ENCODE data around the gene ACADVL. TPM values are rescaled to one million over a fixed set of nuclear protein-coding genes. Genes with fewer than 3 reads are reported as not detected.

The ACADVL gene
- total and polyA plus RNA-seq, 10 donors, result 320 to 963 (median 586) TPM

- Histone ChIP-seq H3K27ac (peak overlapping the region in 7 of 8 donors; percentile 97 to 100 (median 99)), H3K36me3 (peaks cover 0 to 48% (median 33%) of the 10 kb centered on the region in 6 donors), H3K9me3 (no peaks in the 10 kb centered on the region), H3K4me3 (peak overlapping the region; percentile 89 to 99 (median 94)), H3K4me1 (peaks cover 30 to 67% (median 46%) of the 10 kb centered on the region in 6 donors), H3K27me3 (replicated peaks in 1 of 7) (no peaks in the 10 kb centered on the region)
- no peak for DNase-seq
- intact Hi-C loops (cut with DNase I; ENCODE audit: low total_unique reads), result no loop called here
- TF ChIP-seq POLR2A (IDR thresholded peaks at IDR 0.05) (no peak), POLR2AphosphoS5 (IDR thresholded peaks at IDR 0.05) (no peak)
- TF ChIP-seq, protein P1, sequence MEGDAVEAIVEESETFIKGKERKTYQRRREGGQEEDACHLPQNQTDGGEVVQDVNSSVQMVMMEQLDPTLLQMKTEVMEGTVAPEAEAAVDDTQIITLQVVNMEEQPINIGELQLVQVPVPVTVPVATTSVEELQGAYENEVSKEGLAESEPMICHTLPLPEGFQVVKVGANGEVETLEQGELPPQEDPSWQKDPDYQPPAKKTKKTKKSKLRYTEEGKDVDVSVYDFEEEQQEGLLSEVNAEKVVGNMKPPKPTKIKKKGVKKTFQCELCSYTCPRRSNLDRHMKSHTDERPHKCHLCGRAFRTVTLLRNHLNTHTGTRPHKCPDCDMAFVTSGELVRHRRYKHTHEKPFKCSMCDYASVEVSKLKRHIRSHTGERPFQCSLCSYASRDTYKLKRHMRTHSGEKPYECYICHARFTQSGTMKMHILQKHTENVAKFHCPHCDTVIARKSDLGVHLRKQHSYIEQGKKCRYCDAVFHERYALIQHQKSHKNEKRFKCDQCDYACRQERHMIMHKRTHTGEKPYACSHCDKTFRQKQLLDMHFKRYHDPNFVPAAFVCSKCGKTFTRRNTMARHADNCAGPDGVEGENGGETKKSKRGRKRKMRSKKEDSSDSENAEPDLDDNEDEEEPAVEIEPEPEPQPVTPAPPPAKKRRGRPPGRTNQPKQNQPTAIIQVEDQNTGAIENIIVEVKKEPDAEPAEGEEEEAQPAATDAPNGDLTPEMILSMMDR (IDR thresholded peaks at IDR 0.05 in 8 of 11, conservative IDR thresholded peaks at IDR 0.05 in 3 of 11), result no peak
- 54 to 71% (median 56%) methylated on average over 7 of the region's 7 CpGs for WGBS, 5 donors
These were observed 30.1 kb downstream of the ACADVL start for GRCh38 chr17:7249830-7250229.

GRCh38 chr17:7250695-7251627 is 31.2 kb downstream of the ACADVL start:
- DNase-seq, result peak; percentile 92
- H3K9me3 ChIP-seq, result no peaks in the 10 kb centered on the region
- 1 to 2% (median 1%) methylated on average over 22 to 55 of the region's 55 CpGs for WGBS, 5 donors
- TF ChIP-seq POLR2A (IDR thresholded peaks at IDR 0.05), result no peak
- TF ChIP-seq POLR2AphosphoS5 (IDR thresholded peaks at IDR 0.05), result peak in 1 of 3 donors; percentile 3
- H3K4me3 ChIP-seq, result peak overlapping the region; percentile 89 to 99 (median 94)
- intact Hi-C loops (cut with DNase I; ENCODE audit: low total_unique reads), result no loop called here
- H3K4me1 ChIP-seq, result peaks cover 30 to 67% (median 46%) of the 10 kb centered on the region in 6 donors
- peak overlapping the region; percentile 97 to 100 (median 99) for H3K27ac ChIP-seq
- H3K27me3 ChIP-seq (replicated peaks in 1 of 7), result no peaks in the 10 kb centered on the region
- H3K36me3 ChIP-seq, result peaks cover 0 to 48% (median 33%) of the 10 kb centered on the region in 6 donors

DNA sequence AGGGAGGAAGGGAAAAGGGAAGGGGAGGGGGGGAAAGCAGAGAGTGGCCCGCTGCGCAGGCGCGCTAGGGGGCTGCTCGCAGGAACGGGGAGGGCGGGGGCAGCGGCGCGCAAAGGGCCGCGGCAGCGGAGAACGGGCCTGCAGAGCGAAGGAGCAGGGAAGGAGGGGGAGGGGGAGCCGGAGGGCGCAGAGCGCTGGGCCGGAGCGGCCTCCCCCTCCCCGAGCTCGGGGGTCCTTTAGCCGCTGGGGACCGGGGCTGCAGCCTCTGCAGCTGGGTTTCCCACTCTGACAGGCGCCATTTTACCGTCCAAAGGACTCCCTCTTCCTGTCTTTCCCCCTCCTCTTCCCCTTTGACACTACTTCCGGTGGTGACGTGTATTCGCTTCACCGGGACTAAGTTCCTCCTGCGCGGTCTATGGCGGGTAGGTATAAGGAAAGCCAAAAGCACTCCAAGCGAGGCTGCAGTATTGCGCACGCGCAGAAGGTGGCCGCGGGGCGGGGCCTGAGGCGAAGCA is 32.0 kb downstream of the ACADVL start, which contains the start of gene CTDNEP1:
TSS of gene CTDNEP1 (minus strand) at position 74 of the 515 bp plus-strand sequence. CDS start 438 bp downstream, outside the sequence.
- WGBS, 5 donors, result 1% methylated on average over 28 to 41 of the region's 41 CpGs

More for the DNA sequence above, 32.0 kb downstream of the ACADVL start, which contains the start of gene CTDNEP1:
- Histone ChIP-seq H3K36me3 (peaks cover 0 to 48% (median 33%) of the 10 kb centered on the region in 6 donors), H3K9me3 (no peaks in the 10 kb centered on the region), H3K27ac (peak within 1 kb of the TSS; percentile 97 to 100 (median 99)), H3K4me1 (peaks cover 30 to 64% (median 46%) of the 10 kb centered on the region in 6 donors), H3K27me3 (replicated peaks in 1 of 7) (no peaks in the 10 kb centered on the region), H3K4me3 (peak within 1 kb of the TSS; percentile 89 to 99 (median 94))
- TF ChIP-seq POLR2A (IDR thresholded peaks at IDR 0.05) (peak in 1 of 3 donors; percentile 16), POLR2AphosphoS5 (IDR thresholded peaks at IDR 0.05) (peak in 1 of 3 donors; percentile 74)
- TF ChIP-seq, protein P1 (IDR thresholded peaks at IDR 0.05 in 8 of 11, conservative IDR thresholded peaks at IDR 0.05 in 3 of 11), result no peak
- DNase-seq, result peak; percentile 99
- intact Hi-C loops (cut with DNase I; ENCODE audit: low total_unique reads), result no loop called here
